SK-N-SH treated with all-trans-retinoic acid at 6 μM for 48 hours (cell line): Measurements from ENCODE around the gene MT1B.
A peak's percentile ranks its signal among the peaks of the same experiment; 100 is the strongest.

ENCODE experiments used
- ATAC-seq: fragments of 200-7000 bp; cut with Tn5 transposase; 3 replicates; pipeline ENCODE4 v1.9.1; 2020; ENCODE audit warnings: mild to moderate bottlenecking, moderate library complexity
- ARNTL ChIP-seq: fragments of 450-650 bp; formaldehyde crosslinking; IDR thresholded peaks from 2 replicates; pipeline ENCODE4 v1.5.0; 2020; ENCODE audit warnings: low read depth, mild to moderate bottlenecking, moderate library complexity, borderline replicate concordance
- BACH2 ChIP-seq: fragments of 250-450 bp; sonication (Bioruptor Pico); IDR thresholded peaks from 2 replicates; pipeline ENCODE4 v1.9.0; 2021; ENCODE audit warnings: mild to moderate bottlenecking, borderline replicate concordance
- CREB5 ChIP-seq: fragments of 250-450 bp; sonication (Bioruptor Pico); IDR thresholded peaks from 2 replicates; pipeline ENCODE4 v1.5.1; 2020; ENCODE audit warnings: low read depth, mild to moderate bottlenecking, moderate library complexity
- CSDC2 ChIP-seq: fragments of 250-450 bp; sonication (Bioruptor Pico); IDR thresholded peaks from 2 replicates; pipeline ENCODE4 v1.5.0; 2020; ENCODE audit warnings: mild to moderate bottlenecking, moderate library complexity
- CSRNP3 ChIP-seq: fragments of 250-450 bp; sonication (Bioruptor Pico); IDR thresholded peaks from 2 replicates; pipeline ENCODE4 v1.5.1; 2021; ENCODE audit warnings: mild to moderate bottlenecking, moderate library complexity
- ESRRG ChIP-seq: fragments of 250-450 bp; sonication (Bioruptor Pico); IDR thresholded peaks from 2 replicates; pipeline ENCODE4 v1.6.1; 2021; ENCODE audit warnings: mild to moderate bottlenecking
- GLIS3 ChIP-seq: fragments of 250-450 bp; sonication (Bioruptor Pico); IDR thresholded peaks from 2 replicates; pipeline ENCODE4 v1.5.0; 2020; ENCODE audit warnings: mild to moderate bottlenecking, moderate library complexity
- ISL1 ChIP-seq: fragments of 250-450 bp; sonication (Bioruptor Pico); IDR thresholded peaks from 2 replicates; pipeline ENCODE4 v2.1.2; 2022; ENCODE audit warnings: mild to moderate bottlenecking, moderate library complexity
- OSR1 ChIP-seq: fragments of 250-450 bp; sonication (Bioruptor Pico); IDR thresholded peaks from 2 replicates; pipeline ENCODE4 v1.8.0; 2022; ENCODE audit warnings: moderate library complexity, mild to moderate bottlenecking, inconsistent platforms
- PATZ1 ChIP-seq: fragments of 250-450 bp; sonication (Bioruptor Pico); IDR thresholded peaks from 2 replicates; pipeline ENCODE4 v1.8.0; 2020; ENCODE audit warnings: mild to moderate bottlenecking, moderate library complexity, borderline replicate concordance
- POU6F1 ChIP-seq: fragments of 250-450 bp; sonication (Bioruptor Pico); IDR thresholded peaks from 2 replicates; pipeline ENCODE4 v1.8.0; 2021; ENCODE audit warnings: low read depth, mild to moderate bottlenecking, moderate library complexity, borderline replicate concordance
- PPARA ChIP-seq: fragments of 250-450 bp; sonication (Bioruptor Pico); IDR thresholded peaks from 2 replicates; pipeline ENCODE4 v1.5.0; 2020; ENCODE audit warnings: mild to moderate bottlenecking, borderline replicate concordance
- RARB ChIP-seq: fragments of 250-450 bp; sonication (Bioruptor Pico); IDR thresholded peaks from 2 replicates; pipeline ENCODE4 v1.8.0; 2021; ENCODE audit warnings: mild to moderate bottlenecking, moderate library complexity
- SNAI2 ChIP-seq: fragments of 250-450 bp; sonication (Bioruptor Pico); IDR thresholded peaks from 2 replicates; pipeline ENCODE4 v1.5.0; 2020; ENCODE audit warnings: mild to moderate bottlenecking, moderate library complexity
- TCF4 ChIP-seq: fragments of 250-450 bp; sonication (Bioruptor Pico); IDR thresholded peaks from 2 replicates; pipeline ENCODE4 v1.8.0; 2021; ENCODE audit warnings: mild to moderate bottlenecking, moderate library complexity, borderline replicate concordance
- TOX ChIP-seq: fragments of 250-450 bp; sonication (Bioruptor Pico); IDR thresholded peaks from 2 replicates; pipeline ENCODE4 v1.8.0; 2021; ENCODE audit warnings: mild to moderate bottlenecking, moderate library complexity, borderline replicate concordance
- TSHZ2 ChIP-seq: fragments of 250-450 bp; sonication (Bioruptor Pico); IDR thresholded peaks from 2 replicates; pipeline ENCODE4 v1.5.0; 2020; ENCODE audit warnings: mild to moderate bottlenecking, moderate library complexity
- ZC3H10 ChIP-seq: fragments of 250-450 bp; sonication (Bioruptor Pico); IDR thresholded peaks from 2 replicates; pipeline ENCODE4 v1.5.1; 2021; ENCODE audit warnings: mild to moderate bottlenecking, moderate library complexity
- ZFP3 ChIP-seq: fragments of 250-450 bp; sonication (Bioruptor Pico); IDR thresholded peaks from 2 replicates; pipeline ENCODE4 v1.5.0; 2020; ENCODE audit warnings: mild to moderate bottlenecking, moderate library complexity
- ZFP30 ChIP-seq: fragments of 450-650 bp; formaldehyde crosslinking; IDR thresholded peaks from 2 replicates; pipeline ENCODE4 v1.5.0; 2022; ENCODE audit warnings: mild to moderate bottlenecking, moderate library complexity
- ZNF565 ChIP-seq: fragments of 450-650 bp; formaldehyde crosslinking; conservative IDR thresholded peaks from 2 replicates; pipeline ENCODE4 v1.5.0; 2020; ENCODE audit warnings: low read depth, mild to moderate bottlenecking, moderate library complexity
- ZNF70 ChIP-seq: fragments of 450-650 bp; formaldehyde crosslinking; IDR thresholded peaks from 2 replicates; pipeline ENCODE4 v1.5.0; 2020; ENCODE audit warnings: mild to moderate bottlenecking, moderate library complexity
- ZNF8 ChIP-seq: fragments of 450-650 bp; formaldehyde crosslinking; IDR thresholded peaks from 2 replicates; pipeline ENCODE4 v1.5.0; 2020; ENCODE audit warnings: mild to moderate bottlenecking, moderate library complexity

The MT1B gene

GRCh38 chr16:56625140-56625942 lies 26.3 kb upstream of the MT1B start, which contains the start of gene MT1E:
TSS of gene MT1E (plus strand) at chr16:56625781. CDS start at chr16:56625852, 71 bp downstream.
- peak; percentile 89 for ATAC-seq
- no peak for TF ChIP-seq TCF4 (CRISPR knock-in tag)
- TF ChIP-seq CSDC2 (CRISPR knock-in tag): no peak
- no peak for TF ChIP-seq GLIS3
- no peak for TF ChIP-seq ZNF565
- TF ChIP-seq RARB (CRISPR knock-in tag): no peak
- no peak for TF ChIP-seq ISL1 (CRISPR knock-in tag)
- no peak for TF ChIP-seq TOX (CRISPR knock-in tag)
- TF ChIP-seq SNAI2: no peak
- TF ChIP-seq, all 23 proteins: peak for 0

GRCh38 chr16:56625943-56626654 lies 25.6 kb upstream of the MT1B start:
- TF ChIP-seq GLIS3: no peak
- no peak for TF ChIP-seq ZC3H10 (CRISPR knock-in tag)
- TF ChIP-seq TCF4 (CRISPR knock-in tag): no peak
- TF ChIP-seq ZFP3 (CRISPR knock-in tag): no peak
- no peak for TF ChIP-seq ESRRG (CRISPR knock-in tag)
- TF ChIP-seq SNAI2: no peak
- TF ChIP-seq BACH2 (CRISPR knock-in tag): no peak
- no peak for TF ChIP-seq OSR1 (CRISPR knock-in tag)
- TF ChIP-seq ZNF70 (CRISPR knock-in tag): no peak
- TF ChIP-seq ZFP30 (CRISPR knock-in tag): no peak
- TF ChIP-seq ARNTL (CRISPR knock-in tag): no peak
- TF ChIP-seq, all 23 proteins: peak for 0
- ATAC-seq: peak; percentile 28

GRCh38 chr16:56626685-56627084 lies 25.0 kb upstream of the MT1B start:
- no peak for ATAC-seq
- TF ChIP-seq BACH2 (CRISPR knock-in tag) (no peak), ZNF70 (CRISPR knock-in tag) (no peak), RARB (CRISPR knock-in tag) (no peak), CSRNP3 (CRISPR knock-in tag) (no peak), POU6F1 (CRISPR knock-in tag) (no peak), PATZ1 (no peak), ZNF8 (no peak), ZNF565 (no peak), ZC3H10 (CRISPR knock-in tag) (no peak), ESRRG (CRISPR knock-in tag) (no peak), OSR1 (CRISPR knock-in tag) (no peak), CSDC2 (CRISPR knock-in tag) (no peak), CREB5 (no peak), PPARA (CRISPR knock-in tag) (no peak), ZFP30 (CRISPR knock-in tag) (no peak), TSHZ2 (CRISPR knock-in tag) (no peak), TCF4 (CRISPR knock-in tag) (no peak)
